Stimulated activated CD4-positive, alpha-beta T cell treated with anti-CD3 and anti-CD28 coated beads, TNF-alpha, amount 100 ng/mL, for 4 hours (primary cell): ENCODE results near the gene CA4.
"Not testable (repeated sequence)": the region's sequence is repeated elsewhere in the genome, so short reads cannot be mapped to it uniquely, and the experiment has no call there.

ENCODE experiments used
- DNase-seq, 3 experiments: peaks; one replicate each; pipeline ENCODE4 v3.0.0-alpha.2; 2020; ENCODE audit warnings: low read depth in 3 of 3

Gene CA4

GRCh38 chr17:60149691-60150582 is at the start of gene CA4:
Gene CA4, plus strand, starts transcription at chr17:60149973. Its CDS starts 62 bp downstream, at chr17:60150035.
- no peak for DNase-seq

- not testable (repeated sequence) for DNase-seq
Measured at GRCh38 chr17:60100577-60100976, 49.2 kb upstream of the CA4 start.

- DNase-seq = not testable (repeated sequence)
Measured at GRCh38 chr17:60102015-60102631, 47.6 kb upstream of the CA4 start.

- no peak for DNase-seq
Measured at GRCh38 chr17:60102632-60103096, 47.1 kb upstream of the CA4 start.

DNA sequence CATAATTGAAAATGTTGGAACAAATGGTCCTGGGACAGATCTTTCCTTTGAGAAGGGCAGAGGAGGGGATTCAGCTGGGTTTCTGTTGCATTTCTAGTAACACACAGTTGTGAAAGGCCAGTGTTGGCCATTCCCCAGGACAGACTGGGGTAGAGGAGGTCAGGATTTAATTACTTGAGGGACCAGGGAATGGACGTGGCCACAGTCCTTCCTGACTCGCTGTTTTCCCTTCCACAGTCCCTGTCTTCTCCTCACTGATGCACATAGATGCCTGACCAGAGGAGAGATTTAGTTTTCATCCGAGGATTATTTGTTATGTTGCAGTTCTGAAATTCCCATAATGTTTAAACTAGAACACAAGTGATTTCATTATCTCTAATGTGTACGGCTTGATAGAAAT is 45.8 kb upstream of the CA4 start:
- DNase-seq = no peak

GRCh38 chr17:60106340-60107059 is 43.3 kb upstream of the CA4 start:
- no peak for DNase-seq

DNA sequence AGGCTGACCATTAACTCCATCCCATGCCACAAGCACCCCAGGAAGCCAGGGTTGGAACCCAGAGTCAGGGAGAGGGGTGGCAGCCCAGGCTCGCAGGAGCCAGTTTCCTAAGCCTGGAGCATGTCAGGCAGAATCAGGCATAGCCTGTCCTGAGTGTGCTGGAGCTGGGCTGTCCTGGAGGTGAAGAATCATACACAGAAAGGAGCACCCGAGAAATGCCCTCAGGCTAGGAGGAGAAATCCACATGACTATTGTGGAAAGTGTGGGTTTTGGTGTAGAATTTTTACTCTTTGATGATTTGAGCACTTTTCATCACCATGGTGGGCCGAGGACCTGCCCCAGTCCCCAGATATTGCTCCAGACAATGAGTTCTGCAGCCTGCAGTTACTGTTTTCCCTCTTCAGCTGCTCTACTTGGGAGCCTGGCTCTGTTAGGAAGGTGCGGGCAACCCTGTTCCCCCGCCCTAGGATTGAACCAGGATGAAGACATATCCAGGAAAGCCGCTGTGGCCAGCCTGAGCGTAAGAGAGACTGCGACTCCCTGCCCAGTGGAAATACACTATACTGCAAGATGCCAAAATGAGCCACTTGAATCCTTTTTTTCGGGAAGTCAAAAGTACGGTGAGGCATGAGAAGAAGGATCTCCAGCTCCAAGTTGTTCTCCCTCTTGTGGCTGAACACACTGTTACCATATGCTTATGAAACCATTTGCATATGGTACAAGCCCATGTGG is 42.1 kb upstream of the CA4 start:
- DNase-seq = no peak

- not testable (repeated sequence) for DNase-seq
Measured at GRCh38 chr17:60108309-60108708, 41.5 kb upstream of the CA4 start.

DNA sequence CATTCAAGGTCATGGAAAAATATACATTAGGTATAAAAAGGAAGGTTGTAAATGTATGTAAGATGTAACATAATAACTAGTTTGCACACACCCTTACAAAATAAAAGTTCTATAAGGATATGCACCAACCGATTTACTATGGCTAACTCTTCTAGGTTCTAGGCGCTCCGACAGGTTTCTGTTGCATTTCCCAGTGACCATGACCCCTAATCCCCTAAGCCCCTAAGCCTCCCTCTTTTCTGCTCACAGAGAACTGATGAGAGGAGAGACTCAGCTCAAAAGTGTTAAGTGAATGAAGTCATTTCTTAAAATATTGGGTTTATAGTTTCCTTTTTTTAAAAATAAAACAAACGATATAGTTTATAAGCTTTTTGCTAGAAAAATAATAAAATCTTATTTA is 41.1 kb upstream of the CA4 start:
- DNase-seq = no peak

- DNase-seq = no peak
Measured at GRCh38 chr17:60109161-60109560, 40.6 kb upstream of the CA4 start.

GRCh38 chr17:60110586-60110985 is 39.2 kb upstream of the CA4 start:
- no peak for DNase-seq

GRCh38 chr17:60111661-60112060 is 38.1 kb upstream of the CA4 start:
- not testable (repeated sequence) for DNase-seq

DNA sequence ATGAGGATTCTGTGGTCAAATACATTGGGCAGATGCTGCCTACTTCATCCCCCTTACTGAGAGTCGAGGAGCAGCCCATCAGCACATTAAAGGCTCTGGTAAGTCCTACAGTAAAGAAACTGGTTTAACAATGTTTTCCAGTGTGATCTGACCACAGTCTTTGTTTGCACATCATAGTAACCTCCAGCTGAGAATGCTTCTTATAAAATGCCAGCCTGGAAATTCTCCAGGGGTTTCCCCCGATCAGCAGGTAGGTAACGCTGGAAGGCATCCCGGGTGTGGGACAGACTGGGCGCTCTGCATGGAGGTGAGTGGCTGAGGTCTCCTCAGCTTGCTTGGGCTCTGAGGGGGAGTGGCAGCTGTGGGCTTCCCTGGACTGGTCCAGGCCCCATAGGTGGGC is 34.4 kb upstream of the CA4 start:
- not testable (repeated sequence) for DNase-seq

DNA sequence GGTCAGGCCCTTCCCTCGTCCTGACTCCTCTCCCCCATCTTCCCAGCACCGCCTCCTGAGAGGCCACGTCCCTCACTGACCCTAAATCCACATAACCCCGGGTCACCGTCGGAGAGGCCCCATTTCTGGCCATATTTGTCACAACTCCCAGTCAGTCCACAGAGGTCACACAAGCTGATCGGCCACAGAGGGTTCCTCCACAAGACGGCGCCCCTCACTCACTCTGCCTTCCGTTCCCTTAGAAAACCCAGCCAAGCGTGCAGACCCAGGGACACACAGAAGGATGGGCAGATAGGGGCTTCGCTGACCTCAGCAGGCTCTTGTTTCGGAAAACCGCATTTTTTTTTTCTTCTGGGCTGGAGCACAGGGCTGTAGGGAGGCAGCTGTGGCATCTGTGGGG is 33.6 kb upstream of the CA4 start:
- DNase-seq = not testable (repeated sequence)

GRCh38 chr17:60119162-60119561 is 30.6 kb upstream of the CA4 start:
- DNase-seq = not testable (repeated sequence)

DNA sequence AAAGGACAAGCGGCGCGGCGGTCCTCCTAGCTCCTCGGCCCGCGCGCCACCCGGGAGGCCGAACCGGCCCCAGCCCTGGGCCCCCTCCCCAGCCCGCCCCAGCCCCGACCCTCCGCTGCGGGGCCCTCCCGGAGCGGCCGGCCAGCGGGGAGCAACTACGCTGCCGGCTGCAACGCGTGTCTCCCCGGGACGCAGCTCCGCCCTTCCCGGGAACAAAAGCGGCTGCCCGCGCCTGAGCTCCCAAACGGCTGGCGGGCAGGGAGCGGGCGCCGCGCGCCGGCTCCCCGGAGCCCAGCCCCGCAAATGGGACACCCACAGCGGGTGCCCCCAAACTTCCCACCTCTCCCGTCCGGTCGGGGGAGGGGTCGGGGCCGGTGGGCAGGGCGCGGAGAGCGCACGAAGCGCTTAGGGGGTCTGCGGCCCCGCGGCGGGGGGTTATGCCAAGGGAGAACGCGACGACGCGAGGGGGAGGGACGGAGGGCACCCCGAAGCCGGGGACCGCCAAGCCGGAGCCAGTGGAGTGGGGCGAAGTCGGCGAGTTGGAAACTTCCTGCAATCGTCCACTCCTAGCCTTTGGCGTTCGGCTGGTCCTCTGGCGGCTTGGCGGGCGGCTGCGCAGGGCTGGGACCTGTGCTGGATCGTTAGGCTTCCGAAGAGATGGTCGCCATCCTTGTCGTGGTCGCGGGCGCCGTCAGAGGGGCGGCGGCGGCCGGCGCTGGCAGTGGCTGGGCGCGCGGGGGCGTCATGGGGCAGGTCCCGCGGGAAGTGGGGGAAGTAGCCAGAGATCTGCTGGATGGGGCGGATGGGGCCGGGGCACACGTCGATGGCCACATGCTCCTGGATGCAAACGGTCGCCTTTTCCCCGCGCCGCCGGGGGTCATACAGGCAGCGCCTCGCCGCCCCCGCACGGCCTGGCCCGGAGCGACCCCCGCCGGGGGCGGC is 29.7 kb upstream of the CA4 start:
- not testable (repeated sequence) for DNase-seq

DNA sequence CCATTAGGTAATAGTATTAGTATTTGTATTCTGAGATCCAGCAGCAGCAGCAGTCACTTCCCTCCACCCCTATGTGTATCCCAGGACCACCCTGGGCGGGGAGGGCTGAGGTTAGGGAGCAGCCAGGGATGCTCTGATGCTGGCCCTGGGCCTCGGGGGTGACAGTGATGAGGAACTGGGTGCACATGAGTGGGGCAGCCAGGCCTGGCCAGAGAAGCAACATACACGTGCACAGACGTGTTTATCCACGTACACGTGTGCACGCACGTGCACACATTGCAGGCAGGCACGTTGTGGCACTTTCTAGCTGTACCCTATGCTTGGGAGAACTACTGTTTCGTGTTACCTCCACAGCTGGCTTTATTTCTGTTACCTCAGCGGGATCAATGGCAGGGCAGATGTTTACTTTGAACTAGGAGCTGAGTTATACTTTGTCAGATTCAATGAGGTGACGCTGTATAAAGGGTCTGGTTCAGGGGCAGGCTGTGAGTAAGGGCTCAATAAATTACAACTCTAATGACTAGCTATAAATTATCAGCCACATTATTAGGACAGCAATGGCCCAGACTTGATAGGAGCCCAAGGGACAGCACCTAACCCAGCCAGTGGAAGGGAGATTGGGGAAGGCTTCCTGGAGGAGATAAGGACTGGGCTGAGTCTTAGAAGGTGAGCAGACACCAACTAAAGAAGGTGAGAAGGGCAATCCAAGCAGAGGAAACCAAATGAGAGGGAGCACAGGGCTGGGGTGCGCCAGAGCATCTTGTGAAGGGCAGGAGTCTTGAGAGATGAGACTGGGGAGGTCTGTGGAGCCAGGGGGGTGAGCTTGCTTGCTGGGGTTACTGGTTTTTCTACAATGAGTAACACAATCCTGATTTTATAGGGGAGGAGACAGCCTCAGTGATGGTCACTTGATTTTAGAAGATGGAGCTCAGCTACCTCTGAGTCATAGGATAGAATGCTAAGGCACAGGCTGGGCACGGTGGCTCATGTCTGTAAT is 22.4 kb upstream of the CA4 start:
- no peak for DNase-seq

GRCh38 chr17:60128171-60128859 is 21.5 kb upstream of the CA4 start:
- DNase-seq = no peak

- DNase-seq = no peak
Measured at GRCh38 chr17:60129164-60129563, 20.6 kb upstream of the CA4 start.
